B cell (primary cell): Measurements from ENCODE around the gene DKKL1.

Experiments used
- CTCF ChIP-seq: fragments of 200-600 bp; IDR thresholded peaks from one replicate; pipeline ENCODE4 v1.8.0; 2022; ENCODE audit warnings: antibody characterized with exemption, mild to moderate bottlenecking
- EZH2 ChIP-seq: IDR thresholded peaks from 2 replicates; pipeline ENCODE4 v1.6.1; 2012; ENCODE audit warnings: borderline replicate concordance, low read depth, mild to moderate bottlenecking, moderate library complexity, low read length; ENCODE audit not compliant: insufficient read depth, poor library complexity, severe bottlenecking

GRCh38 chr19:49331616-49332055 is 32.0 kb upstream of the DKKL1 start:
- no peak for TF ChIP-seq CTCF
- no peak for TF ChIP-seq EZH2
